ENCODE measurements around the gene CGRRF1. TPM values are rescaled to one million over a fixed set of nuclear protein-coding genes. Genes with fewer than 3 reads are reported as not detected.

CGRRF1 gene, protein sequence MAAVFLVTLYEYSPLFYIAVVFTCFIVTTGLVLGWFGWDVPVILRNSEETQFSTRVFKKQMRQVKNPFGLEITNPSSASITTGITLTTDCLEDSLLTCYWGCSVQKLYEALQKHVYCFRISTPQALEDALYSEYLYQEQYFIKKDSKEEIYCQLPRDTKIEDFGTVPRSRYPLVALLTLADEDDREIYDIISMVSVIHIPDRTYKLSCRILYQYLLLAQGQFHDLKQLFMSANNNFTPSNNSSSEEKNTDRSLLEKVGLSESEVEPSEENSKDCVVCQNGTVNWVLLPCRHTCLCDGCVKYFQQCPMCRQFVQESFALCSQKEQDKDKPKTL
- total RNA-seq, result 10 to 100 TPM; 16.5 to 28.8 (median 21.2) TPM

DNA sequence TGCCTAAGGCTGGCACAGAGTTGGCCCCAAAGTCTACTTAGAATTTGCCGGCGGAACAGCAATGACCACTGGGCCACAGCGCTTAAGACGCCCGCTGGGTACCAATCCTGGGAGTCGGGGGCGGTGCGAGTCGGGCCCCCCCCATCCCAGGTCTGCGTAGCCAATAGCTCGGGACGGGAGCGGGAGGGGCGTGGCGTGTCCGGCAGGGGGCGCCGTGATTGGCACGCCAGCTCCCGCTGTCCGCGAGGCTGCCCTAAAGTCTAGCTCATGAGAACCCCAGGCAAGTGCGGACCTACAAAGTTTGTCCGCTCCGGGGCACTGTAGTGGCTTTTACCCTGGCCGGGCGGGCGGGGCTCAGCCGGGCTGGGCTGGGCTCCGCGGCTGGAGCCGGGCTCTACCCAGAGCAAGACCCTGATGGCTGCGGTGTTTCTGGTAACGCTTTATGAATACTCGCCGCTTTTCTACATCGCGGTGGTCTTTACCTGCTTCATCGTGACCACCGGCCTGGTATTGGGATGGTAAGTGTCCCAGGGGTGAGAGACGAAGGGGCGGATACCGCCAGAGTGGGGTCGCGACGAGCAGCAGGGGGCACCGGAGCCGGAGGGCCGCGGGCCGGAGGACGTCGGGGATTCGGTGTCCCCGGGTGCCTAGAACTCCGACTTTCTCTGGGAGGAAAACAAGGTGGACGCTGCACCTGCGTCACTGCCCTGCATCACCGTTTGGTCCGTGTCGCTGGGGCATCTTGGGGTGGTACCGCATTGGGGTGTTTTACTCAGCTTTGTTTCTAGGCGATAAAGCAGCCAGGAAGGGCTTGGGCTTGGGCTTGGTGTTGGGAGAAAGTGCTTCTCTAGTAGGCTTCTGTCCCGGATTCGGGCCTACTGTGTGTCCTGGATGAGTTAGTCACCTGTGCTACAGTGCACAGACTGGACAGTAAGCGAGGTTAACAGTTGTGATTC lies at the start of gene CGRRF1:
TSS of gene CGRRF1 (plus strand) at position 361 of the 956 bp plus-strand sequence. CDS start at position 415, 54 bp downstream.
- Histone ChIP-seq H3K36me3 (no peaks in the 10 kb centered on the region), H3K27ac (peak within 1 kb of the TSS; percentile 80 to 94 (median 86)), H3K27me3 (no peaks in the 10 kb centered on the region), H3K4me3 (peak within 1 kb of the TSS; percentile 86 to 98 (median 89)), H3K9me3 (no peaks in the 10 kb centered on the region), H3K4me1 (peaks cover 0 to 34% (median 15%) of the 10 kb centered on the region in 4 donors)
- 0% methylated on average over 49 to 50 of the region's 66 CpGs for WGBS, 2 donors
- DNase-seq (ENCODE audit: low spot score in 2 of 2), result peak; percentile 97 to 98
- TF ChIP-seq, protein P1, sequence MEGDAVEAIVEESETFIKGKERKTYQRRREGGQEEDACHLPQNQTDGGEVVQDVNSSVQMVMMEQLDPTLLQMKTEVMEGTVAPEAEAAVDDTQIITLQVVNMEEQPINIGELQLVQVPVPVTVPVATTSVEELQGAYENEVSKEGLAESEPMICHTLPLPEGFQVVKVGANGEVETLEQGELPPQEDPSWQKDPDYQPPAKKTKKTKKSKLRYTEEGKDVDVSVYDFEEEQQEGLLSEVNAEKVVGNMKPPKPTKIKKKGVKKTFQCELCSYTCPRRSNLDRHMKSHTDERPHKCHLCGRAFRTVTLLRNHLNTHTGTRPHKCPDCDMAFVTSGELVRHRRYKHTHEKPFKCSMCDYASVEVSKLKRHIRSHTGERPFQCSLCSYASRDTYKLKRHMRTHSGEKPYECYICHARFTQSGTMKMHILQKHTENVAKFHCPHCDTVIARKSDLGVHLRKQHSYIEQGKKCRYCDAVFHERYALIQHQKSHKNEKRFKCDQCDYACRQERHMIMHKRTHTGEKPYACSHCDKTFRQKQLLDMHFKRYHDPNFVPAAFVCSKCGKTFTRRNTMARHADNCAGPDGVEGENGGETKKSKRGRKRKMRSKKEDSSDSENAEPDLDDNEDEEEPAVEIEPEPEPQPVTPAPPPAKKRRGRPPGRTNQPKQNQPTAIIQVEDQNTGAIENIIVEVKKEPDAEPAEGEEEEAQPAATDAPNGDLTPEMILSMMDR (IDR thresholded peaks at IDR 0.05), result peak; percentile 71 to 96 (median 90)
- TF ChIP-seq POLR2A (IDR thresholded peaks at IDR 0.05), result peak; percentile 14 to 76
- TF ChIP-seq EP300 (IDR thresholded peaks at IDR 0.05), result peak; percentile 91 to 95

DNA sequence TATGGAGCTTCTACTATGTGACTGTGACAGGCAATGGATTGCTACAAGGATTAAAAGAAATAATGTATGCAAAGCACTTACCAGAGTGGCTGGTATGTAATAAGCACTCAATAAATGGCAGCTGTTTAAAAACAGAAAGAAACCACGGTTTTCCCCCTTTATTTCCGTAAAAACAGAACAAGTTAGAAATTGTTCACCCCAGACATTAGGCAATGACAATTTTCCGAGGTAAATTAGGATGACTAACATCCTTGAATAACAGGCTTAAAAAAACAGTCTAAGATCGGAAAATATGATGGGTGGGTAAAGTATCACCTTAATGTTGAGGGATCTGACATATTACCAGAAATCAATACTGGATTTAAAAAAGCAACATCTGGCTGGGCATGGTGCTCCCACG lies 47.7 kb upstream of the CGRRF1 start:
- Histone ChIP-seq H3K27ac (no peak overlapping the region), H3K27me3 (no peaks in the 10 kb centered on the region), H3K9me3 (peaks cover 0 to 9% (median 0%) of the 10 kb centered on the region in 4 donors), H3K4me1 (no peaks in the 10 kb centered on the region), H3K4me3 (no peak overlapping the region), H3K36me3 (peaks cover 0 to 8% (median 0%) of the 10 kb centered on the region in 3 donors)
- 69 to 74% methylated on average over 5 of the region's 5 CpGs for WGBS, 2 donors
- no peak for DNase-seq (ENCODE audit: low spot score in 2 of 2)
- TF ChIP-seq POLR2A (IDR thresholded peaks at IDR 0.05), result no peak
- TF ChIP-seq EP300 (IDR thresholded peaks at IDR 0.05), result no peak
- TF ChIP-seq, protein P1 (IDR thresholded peaks at IDR 0.05), result no peak

DNA sequence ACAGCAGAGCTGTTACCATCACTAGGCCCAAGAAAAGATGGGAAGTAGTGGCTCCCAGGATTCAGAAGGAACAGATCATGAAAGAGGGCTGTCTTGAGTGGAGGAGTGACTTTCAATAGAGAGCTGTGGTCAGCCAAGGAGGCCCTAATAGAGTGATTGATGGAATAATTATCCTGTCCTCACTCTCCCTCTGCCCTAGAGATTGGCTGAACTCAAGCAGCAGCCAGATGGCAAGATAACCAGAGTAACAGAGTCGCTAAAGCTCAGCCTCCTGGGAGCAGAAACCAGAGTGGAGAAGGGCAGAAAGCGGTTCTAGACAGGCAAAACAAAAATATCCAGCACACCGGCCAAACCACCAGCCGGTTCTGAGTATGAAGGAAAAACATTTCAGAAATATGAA lies 44.1 kb upstream of the CGRRF1 start:
- Histone ChIP-seq H3K27ac (no peak overlapping the region), H3K36me3 (peaks cover 0 to 24% (median 0%) of the 10 kb centered on the region in 3 donors), H3K27me3 (no peaks in the 10 kb centered on the region), H3K9me3 (peaks cover 0 to 9% (median 0%) of the 10 kb centered on the region in 4 donors), H3K4me1 (no peaks in the 10 kb centered on the region), H3K4me3 (no peak overlapping the region)
- WGBS, 2 donors, result 75 to 78% methylated on average over 4 of the region's 4 CpGs
- TF ChIP-seq EP300 (IDR thresholded peaks at IDR 0.05) (no peak), POLR2A (IDR thresholded peaks at IDR 0.05) (no peak)
- TF ChIP-seq, protein P1 (IDR thresholded peaks at IDR 0.05), result no peak
- no peak for DNase-seq (ENCODE audit: low spot score in 2 of 2)

DNA sequence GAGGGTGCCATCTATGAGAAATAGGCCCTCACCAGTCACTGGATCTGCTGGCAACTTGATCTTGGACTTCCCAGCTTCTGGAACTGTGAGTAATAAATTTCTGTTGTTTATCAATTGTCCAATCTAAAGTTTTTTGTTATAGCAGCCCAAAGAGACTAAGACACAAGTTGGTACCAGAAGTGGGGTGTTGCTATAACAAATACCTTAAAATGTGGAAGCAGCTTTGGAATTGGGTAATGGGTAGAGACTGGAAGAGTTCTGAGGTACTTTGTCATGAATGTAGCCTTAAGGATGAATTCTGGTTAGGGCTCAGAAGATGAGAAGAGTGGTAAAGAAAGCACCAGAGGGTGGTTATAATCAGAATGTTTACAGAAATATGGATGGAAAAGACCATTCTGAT lies 42.4 kb upstream of the CGRRF1 start:
- TF ChIP-seq POLR2A (IDR thresholded peaks at IDR 0.05) (no peak), EP300 (IDR thresholded peaks at IDR 0.05) (no peak)
- TF ChIP-seq, protein P1 (IDR thresholded peaks at IDR 0.05), result no peak
- no peaks in the 10 kb centered on the region for H3K4me1 ChIP-seq
- H3K9me3 ChIP-seq, result peaks cover 0 to 9% (median 0%) of the 10 kb centered on the region in 4 donors
- H3K27ac ChIP-seq, result no peak overlapping the region
- no peaks in the 10 kb centered on the region for H3K27me3 ChIP-seq
- DNase-seq (ENCODE audit: low spot score in 2 of 2), result no peak
- H3K4me3 ChIP-seq, result no peak overlapping the region
- H3K36me3 ChIP-seq, result peaks cover 0 to 38% (median 0%) of the 10 kb centered on the region in 3 donors
